ENCODE results near the gene TFB2M. TPM values are rescaled to one million over a fixed set of nuclear protein-coding genes. Genes with fewer than 3 reads are reported as not detected.
"Not testable (repeated sequence)": the region's sequence is repeated elsewhere in the genome, so short reads cannot be mapped to it uniquely, and the experiment has no call there.

The TFB2M gene
- total RNA-seq, 1 donor from 2014 or later: 17.0 TPM

DNA sequence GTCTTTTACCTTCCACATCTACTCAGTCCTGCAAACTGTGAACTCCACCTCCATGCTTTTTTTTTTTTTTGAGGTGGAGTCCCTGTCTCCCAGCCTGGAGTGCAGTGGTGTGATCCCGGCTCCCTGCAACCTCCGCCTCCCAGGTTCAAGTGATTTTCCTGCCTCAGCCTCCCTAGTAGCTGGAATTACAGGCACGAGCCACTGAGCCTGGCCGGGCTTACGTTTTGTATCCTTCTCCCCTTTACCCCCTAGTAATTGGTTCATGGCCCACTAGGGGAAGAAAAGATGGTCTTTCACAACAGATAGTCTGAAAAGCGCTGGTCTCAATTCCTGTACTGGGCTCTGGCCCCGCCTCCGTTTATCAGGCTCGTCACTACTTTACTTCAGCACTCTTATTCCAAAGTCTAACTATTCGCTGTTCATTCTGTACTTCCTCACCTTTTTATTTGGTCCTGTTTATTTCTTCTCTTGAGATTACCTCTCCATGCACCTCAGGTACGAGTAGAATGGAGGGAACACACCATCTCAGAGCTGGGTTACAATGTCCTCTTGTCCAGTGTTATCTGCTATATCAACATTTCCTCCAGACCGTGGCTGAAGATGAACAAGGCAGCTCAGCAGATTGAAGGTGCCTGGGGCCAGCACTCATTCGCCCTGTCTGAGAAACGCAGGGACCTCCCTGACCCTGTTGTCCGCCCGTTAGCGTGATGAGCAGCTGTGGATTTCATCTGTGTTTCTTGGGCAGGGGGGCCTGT lies 16.4 kb upstream of the TFB2M start:
- DNase-seq: no peak

DNA sequence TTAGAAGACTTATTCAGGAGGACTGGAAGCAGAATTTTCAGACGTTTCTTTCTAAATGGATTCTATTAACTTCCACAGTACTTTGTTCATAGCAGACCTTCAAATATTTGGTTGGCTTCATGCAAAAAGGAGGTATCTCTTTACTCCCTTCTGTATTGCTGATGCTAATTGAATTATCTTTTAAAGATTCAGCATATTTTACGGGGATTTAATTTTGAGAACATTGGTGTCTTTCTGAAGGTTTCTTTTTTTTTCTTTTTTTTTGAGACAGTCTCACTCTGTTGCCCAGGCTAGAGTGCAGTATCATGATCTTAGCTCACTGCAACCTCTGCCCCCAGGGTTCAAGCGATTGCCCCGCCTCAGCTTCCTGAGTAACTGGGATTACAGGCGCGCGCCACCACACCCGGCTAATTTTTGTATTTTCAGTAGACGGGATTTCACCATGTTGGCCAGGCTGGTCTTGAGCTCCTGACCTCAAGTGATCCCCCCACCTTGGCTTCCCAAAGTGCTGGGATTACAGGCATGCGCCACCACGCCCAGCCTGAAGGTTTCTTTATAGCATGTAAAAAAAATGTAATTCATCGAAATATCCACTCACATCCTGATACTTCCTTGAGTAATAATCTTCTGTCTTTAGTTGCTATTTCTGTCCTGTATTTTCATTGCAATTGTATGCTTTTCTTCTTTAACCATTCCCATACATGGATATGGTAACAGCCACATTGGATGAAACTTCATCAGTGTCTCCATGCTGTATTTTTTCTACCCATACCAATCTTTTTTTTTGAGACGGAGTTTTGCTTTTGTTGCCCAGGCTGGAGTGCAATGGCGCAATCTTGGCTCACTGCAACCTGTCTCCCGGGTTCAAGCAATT lies 14.7 kb upstream of the TFB2M start:
- DNase-seq: no peak

DNA sequence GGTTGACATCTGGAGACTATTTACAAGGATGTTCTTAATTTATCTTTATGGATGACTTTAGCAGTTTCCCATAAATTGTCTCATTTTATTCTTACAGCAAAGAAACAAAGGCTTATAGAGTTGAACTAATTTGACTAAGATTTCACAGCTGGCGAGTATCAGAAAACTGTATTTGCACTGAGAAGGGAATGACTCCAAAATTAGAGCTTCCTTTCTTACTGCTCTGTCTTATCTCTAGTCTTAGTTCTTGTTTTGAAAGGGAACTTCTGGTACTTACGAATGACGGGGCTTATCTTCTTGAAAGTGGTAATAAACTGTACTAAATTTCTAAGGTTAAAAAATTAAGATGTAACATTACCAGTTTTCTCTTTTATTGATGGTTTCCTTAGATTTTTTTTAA lies 13.8 kb upstream of the TFB2M start:
- DNase-seq: no peak

DNA sequence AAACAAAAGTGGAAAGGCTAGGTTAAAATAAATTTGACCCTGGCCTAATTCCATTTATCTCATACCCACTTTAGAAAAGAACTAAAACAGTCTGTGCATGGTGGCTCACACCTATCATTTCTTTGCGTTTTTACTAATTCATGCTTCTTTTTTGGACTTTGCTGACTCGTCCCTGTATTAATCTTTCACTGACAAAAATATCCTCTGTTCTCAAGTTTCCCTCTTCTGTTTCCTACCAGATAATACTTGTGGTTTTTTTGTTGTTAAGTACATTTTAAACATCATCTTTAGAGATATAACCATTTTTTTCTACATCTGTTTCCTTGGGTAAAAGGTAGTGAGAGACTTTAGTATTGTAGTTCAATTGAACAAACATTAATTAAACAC lies 11.7 kb upstream of the TFB2M start:
- no peak for DNase-seq

DNA sequence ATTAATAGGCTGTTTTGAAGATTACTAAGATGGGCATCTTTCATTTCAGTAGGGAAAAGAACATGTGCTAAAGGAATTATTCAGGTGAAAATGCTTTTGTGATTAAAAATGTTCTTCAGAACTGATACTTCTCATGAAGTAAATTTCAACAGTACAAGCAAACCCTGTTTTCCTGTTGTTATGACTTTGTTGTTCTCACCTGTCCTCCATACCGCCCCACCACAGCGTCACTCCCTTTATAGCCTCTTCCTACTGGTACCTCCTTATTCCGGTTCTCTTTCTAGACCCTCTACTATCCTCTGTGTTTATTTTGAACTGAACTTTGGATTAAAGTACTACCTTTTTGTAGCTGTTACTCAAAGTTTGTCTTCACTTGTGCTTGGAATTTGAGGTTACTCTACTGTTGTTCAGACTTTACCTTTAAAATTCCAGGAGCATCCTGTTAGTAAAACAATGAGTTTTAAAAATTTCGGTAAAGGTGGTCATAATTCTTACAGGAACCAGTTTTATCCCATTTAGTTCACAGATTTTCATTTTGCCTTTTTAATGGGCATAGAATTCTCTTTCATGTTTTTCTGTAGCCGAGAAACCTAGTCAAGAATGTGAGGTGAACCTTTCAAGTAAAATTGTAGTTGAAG lies 11.1 kb upstream of the TFB2M start:
- DNase-seq: no peak

DNA sequence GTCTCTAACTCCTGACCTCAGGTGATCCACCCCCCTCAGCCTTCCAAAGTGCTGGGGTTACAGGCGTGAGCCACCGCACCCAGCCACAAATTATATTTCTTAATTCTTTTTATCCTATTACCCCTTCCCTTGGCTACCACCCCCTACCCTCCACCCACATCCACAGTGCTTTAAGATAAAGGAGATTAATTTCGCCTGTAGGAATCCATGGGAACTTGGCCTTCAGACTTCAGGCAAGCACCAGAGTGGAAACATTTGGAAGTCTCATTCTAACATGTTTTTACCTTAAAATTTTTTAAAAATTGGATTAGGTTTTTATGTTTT lies 10.6 kb upstream of the TFB2M start:
- DNase-seq: no peak

DNA sequence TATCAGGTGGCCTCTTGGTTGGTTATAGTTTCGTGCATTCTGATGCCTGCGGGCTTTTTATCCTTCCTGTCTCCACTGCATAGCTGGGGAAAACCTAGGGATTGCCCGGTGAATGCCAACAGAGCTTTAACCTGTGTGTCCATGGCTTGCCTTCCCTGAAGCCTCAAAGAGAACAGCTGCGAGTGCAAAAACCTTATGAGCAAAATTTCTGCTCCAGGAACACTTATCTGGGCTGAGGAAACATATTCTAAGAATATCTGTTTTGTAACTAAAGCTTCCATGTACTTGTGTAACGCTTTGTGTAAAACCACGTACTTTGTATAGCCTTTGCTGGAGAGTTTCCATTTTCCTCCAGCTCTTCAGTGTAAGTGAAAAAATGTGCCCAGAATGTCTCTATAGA lies 7.4 kb upstream of the TFB2M start:
- DNase-seq: no peak

DNA sequence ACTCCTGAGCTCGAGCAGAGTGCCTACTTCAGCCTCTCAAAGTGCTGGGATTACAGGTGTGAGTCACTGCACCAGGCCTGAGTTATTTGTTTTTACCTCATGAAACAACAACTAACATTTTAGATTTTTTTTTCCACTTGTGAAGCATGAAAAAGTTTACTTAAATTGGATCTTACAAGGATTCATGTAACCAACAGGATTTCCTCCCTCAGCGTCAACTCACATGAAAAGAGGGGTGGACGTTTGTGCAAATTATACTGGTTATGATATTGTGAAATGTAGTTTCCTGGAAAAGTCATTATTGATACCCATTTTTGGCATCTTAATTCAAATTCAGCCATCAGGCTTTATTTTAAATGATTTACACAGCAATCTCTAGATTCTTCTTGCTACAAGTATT lies 6.7 kb upstream of the TFB2M start:
- DNase-seq: no peak

DNA sequence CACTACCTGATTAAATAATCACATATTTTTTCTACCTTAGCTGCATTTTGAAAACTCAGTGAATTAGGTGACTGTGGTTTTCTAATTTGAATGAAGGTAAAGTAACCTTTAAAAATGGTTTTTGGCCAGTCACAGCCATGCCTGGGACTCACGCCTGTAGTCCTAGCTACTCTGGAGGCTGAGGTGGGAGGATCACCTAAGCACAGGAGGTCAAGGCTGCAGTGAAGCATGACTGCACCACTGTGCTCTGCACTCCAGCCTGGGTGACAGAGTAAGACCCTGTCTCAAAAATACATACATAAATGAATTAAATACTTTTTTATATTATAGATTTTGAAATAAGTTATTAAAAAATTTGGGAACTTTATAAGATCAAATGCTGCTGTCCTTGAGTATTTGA lies 5.9 kb upstream of the TFB2M start:
- DNase-seq: no peak

DNA sequence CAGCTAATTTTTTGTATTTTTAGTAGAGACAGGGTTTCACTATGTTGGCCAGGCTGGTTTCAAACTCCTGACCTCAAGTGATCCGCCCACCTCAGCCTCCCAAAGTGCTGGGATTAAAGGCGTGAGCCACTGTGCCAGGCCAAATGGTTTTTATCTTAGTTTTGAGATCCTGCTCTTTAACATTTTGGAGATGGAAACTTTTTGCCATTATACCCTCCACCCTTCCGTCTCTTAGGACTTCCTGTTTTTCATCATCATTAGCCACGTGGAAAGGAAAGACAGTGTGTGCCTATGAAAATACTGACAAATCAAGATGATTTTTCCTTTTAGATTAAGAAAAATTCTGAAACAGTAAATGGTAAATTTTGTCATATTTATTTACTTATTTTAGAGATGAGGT lies 5.2 kb upstream of the TFB2M start:
- DNase-seq: not testable (repeated sequence)

DNA sequence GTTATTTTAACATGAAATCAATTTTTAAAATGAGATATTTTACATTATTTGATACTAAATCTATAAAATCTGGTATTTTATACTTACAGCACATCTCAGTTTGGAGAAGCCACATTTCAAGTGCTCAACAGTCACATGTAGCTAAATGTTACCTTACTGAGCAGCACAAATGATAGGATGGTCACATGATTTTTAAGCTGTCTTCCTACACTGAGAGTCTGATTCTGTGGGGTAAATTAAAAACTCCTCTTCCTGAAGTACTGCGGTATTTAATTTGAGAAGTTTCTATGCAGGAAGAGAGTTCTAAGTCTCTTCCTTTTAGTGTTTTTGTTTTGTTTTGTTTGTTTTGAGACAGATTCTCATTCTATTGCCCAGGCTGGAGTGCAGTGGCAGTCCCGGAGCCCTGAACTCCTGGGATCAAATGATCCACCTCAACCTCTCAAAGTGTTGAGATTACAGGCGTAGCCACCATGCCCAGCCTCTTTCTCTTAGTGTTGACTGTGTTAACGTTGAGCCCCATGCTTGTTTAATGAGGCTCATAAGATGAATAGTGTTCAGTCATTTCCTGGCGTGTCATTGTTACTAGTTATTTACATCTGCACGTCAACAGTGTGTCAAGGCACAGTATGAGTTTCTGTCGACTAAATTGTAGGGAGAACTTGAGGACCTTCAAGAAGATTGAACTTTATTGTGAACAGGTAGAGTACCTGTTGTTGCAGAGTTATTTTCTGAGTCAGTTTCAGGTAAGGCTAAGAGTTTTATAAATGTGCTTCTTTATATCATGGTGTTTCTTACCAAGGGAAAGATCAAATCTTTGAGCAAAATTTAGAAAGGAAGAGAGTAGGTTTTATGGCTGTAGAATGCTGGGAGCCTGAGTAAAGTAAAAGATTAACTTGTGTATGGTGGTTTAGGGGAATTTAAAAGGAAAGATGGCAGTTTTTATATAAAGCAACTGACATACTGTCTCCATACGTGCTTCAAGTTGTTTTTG lies 3.5 kb upstream of the TFB2M start:
- no peak for DNase-seq

DNA sequence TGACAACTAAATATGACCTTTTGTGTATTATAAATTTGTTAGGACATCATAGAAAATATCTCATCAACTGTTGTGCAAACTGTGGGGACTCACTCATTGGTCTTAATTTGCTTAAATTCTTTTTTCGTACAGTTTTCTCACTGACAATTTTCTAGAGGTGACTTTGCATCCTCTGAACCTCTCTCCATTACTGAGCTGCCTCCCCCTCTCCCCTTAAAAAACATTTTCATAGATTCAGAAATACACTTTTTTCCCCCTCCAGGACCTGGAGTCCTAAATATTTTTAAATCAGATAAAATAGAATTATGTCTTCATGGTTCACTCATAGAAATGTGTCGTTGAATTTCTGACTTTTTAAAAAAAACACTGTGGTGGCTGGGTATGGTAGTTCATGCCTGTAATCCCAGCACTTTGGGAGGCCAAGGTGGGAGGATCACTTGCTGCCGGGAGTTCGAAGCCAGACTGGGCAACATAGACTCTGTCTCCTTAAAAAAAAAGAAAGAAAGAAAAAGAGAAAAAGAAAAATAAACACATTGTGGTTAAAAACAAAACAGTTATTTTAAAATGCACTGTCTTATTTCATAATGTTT lies 1.7 kb upstream of the TFB2M start:
- no peak for DNase-seq

DNA sequence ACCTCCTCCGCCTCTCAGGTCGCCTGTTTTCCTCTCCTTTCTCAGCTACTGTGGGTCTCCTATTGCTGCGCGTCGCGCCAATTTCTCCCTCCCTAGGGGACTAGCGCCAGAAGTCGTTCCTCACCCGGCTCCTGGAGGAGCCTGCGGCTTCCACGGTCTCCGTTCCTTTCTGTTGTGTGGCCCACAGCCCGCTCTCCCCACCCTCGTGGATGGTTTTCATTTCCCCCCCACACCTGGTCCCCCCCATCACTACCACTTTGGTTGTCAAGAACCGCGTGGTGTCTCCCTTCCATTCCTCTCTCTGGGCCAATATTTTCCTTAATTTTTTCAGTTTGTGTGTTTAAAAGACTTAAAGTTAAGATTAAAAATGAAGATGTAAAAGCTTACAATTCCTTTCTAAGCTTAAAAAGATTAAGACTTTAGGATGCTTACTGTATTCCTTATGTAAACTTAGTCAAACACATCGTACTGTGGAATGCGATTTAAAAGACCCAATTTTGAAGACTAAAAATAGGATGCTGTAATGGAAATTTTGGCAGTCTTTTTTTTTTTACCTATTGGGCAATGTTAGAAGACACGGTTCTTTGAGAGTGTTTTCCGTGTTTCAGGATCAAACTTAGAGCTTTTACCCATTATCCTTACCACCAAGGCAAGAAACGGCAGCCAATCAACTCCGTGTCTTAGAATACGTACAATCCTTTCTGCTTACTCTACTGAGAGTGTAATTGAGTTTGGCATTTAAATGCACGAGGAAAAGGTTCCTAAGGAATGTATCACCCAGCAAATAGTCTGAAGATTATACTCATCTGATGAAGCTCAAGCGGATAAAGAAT lies 968 bp upstream of the TFB2M start:
- DNase-seq: no peak

DNA sequence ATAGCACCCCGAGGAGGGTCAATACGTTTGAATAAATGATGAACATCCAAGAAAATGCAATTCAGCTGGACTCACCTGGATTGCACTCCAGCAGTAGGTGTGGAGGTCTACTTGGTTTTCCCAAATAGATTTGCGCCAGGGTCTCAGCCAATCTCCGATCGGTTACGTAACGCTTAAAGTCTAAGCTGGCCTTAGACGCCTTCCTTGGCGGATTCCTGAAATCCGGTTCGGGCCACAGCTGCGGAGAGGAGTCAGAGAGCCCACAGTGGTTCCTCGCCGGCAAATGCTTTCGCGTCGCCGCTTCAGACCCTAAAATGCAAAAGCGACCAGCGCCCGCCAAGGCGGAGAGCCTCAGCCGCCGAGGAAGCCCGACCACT lies 322 bp downstream of the TFB2M start:
- no peak for DNase-seq

DNA sequence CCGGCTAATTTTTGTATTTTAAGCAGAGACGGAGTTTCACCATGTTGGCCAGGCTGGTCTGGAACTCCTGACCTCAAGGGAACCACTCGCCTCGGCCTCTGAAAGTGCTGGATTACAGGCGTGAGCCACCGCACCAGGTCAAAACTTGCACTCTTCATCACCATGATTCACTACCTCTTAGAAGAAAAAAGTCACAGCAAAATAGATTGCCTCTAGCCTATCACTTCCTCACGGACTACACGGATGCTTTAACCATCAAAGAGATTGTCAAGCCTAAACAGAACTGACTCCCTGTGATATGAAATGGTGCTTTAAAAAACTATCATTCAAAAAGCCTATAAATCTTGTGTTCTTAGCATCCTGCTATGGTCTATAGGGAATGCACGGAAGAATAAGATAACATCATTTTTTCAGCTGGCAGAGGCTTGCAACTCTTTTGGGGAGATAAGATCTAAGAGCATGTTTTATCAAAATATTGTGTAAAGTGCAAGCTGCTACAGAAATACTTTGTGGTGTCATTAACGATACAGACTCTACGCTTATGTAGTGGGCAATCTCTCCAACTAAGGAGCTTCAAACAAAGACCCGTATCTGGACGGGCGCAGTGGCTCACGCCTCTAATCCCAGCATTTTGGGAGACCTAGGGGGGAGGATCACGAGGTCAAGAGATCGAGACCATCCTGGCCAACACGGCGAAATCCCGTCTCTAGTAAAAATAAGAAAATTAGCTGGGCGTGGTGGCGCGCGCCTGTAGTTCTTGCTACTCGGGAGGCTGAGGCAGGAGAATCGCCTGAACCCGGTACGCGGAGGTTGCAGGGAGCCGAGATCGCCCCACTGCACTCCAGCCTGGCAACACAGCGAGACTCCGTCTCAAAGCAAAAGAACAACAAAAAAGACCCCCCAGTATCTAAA lies 966 bp downstream of the TFB2M start:
- no peak for DNase-seq

DNA sequence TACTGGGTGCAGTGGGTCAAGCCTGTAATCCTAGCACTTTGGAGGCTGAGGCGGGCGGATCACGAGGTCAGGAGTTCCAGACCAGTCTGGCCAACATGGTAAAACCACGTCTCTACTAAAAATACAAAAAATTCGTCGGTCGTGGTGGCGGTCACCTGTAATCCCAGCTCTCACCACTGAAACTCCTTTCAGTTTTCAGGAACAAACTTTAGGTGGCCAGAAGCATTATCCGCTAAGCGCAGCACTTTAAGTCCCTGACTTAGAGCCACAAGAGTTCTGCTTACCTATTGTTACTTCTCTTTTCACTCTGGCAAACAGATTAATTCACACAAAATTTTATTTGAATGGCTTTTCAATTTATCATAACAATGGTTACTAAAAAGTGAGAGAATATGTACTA lies 5.2 kb downstream of the TFB2M start:
- not testable (repeated sequence) for DNase-seq

DNA sequence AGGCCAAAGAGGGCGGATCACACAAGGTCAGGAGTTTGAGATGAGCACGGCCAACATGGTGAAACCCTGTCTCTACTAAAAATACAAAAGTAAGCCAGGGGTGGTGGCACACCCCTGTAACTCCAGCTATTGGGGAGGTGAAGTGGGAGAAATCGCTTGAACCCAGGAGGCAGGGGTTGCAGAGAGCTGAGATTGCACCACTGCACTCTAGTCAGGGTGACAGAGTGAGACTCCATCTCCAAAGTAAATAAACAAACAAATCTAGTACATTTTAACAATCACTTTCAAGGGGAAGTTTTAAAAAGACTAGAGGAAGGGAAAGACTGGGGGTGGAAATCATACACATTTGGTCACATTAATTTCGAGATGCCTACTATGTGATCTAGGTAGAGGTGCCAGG lies 6.8 kb downstream of the TFB2M start:
- DNase-seq: no peak

DNA sequence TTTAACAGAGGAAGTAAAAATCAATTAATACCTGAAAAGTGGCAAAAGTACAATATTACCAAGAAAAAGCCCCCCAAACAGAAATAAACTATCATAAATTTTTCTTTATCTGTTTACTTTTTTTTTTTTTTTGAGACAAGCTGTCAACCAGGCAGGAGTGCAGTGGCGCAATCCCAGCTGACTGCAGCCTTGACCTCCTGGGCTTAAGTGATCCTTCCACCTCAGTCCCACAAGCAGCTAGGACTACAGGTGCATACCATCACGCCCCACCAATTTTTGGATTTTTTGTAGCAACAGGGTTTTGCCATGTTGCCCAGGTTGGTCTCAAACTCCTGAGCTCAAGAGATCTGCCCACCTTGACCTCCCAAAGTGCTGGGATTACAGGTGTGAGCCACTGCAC lies 8.0 kb downstream of the TFB2M start:
- no peak for DNase-seq

DNA sequence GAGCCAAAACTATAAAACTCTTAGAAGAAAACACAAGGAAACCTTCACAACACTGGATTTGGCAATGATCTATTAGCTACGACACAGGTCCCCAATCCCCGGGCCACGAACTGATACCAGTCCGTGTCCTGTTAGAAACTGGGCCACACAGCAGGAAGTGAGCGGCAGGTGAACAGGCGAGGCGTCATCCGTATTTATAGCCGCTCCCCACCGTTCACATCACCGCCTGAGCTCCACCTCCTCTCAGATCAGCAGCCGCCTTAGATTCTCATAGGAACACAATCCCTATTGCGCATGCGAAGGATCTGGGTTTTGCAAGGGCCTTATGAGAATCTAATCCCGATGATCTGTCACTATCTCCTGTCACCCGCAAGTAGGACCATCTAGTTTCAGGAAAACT lies 11.9 kb downstream of the TFB2M start:
- DNase-seq: no peak

DNA sequence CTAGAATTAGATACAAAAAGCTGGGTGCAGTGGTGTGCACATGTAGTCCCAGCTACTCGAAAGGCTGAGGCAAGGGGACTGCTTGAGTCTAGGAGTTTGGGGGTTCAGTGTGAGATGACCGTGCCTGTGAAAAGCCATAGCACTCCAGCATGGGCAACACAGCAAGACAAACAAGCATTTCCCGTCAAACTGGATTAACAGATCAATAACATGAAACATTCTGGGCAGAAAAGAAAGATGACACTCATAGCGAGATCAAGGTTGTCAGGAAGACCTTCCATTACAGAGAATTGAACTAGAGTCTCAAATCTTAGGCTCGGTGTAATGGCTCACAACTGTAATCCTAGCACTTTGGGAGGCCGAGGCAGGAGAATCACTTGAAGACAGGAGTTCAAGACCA lies 14.0 kb downstream of the TFB2M start:
- no peak for DNase-seq

All from occipital lobe (tissue), 2 donors.